Naive B cell (primary cell): ENCODE results near the gene SLC25A44. TPM values are rescaled to one million over a fixed set of nuclear protein-coding genes. Genes with fewer than 3 reads are reported as not detected.
A peak's percentile ranks its signal among the peaks of the same experiment; 100 is the strongest.
"Not testable (repeated sequence)": the region's sequence is repeated elsewhere in the genome, so short reads cannot be mapped to it uniquely, and the experiment has no call there.

Source experiments
- ATAC-seq, 2 donors: fragments of 150-1000 bp; cut with Tn5 transposase; 2 replicates each; pipeline ENCODE4 v1.10.0; 2021; ENCODE audit warnings: low read depth in 2 of 2, mild to moderate bottlenecking in 2 of 2, moderate library complexity in 2 of 2
- DNase-seq: peaks from one replicate; pipeline ENCODE4 v3.0.0; 2022
- H3K27ac Mint-ChIP-seq, 6 donors: one replicate each; pipeline ENCODE4 v1.8.0; 2020 to 2022; ENCODE audit warnings: mild to moderate bottlenecking in 6 of 6, mixed read lengths in 6 of 6, moderate library complexity in 5 of 6, inconsistent platforms in 2 of 6
- H3K27me3 Mint-ChIP-seq, 3 donors: one replicate each; pipeline ENCODE4 v1.8.0; 2021 to 2022; ENCODE audit warnings: mixed read lengths in 3 of 3, mild to moderate bottlenecking in 1 of 3
- H3K36me3 Mint-ChIP-seq, 2 donors: one replicate each; pipeline ENCODE4 v1.8.0; 2020 to 2022; ENCODE audit warnings: mixed read lengths in 2 of 2, inconsistent platforms in 1 of 2, mild to moderate bottlenecking in 1 of 2
- H3K4me1 Mint-ChIP-seq, 3 donors: one replicate each; pipeline ENCODE4 v1.8.0; 2020 to 2022; ENCODE audit warnings: mixed read lengths in 3 of 3, inconsistent platforms in 1 of 3, mild to moderate bottlenecking in 1 of 3, moderate library complexity in 1 of 3
- H3K4me3 Mint-ChIP-seq, 8 donors: one replicate each; pipeline ENCODE4 v1.8.0; 2020 to 2022; ENCODE audit warnings: mild to moderate bottlenecking in 8 of 8, mixed read lengths in 8 of 8, moderate library complexity in 8 of 8, inconsistent platforms in 2 of 8
- H3K9me3 Mint-ChIP-seq, 7 donors: one replicate each; pipeline ENCODE4 v1.8.0; 2020 to 2022; ENCODE audit warnings: mixed read lengths in 7 of 7, mild to moderate bottlenecking in 5 of 7, inconsistent platforms in 2 of 7, moderate library complexity in 1 of 7
- polyA plus RNA-seq, 6 donors: library from polyadenylated mRNA; unstranded; fragments of 300-500 nt; fragmentation: Illumina TruSeq; gene quantifications; one replicate each; pipeline ENCODE4 v1.2.3, GENCODE V29; 2021; ENCODE audit warnings: low read depth in 6 of 6

SLC25A44 gene
- polyA plus RNA-seq, 6 donors from 2014 or later = 9.3 to 16.8 (median 12.9) TPM; not detected in 1

GRCh38 chr1:156172696-156173470 is 21.0 kb upstream of the SLC25A44 start:
- Mint-ChIP-seq H3K4me1 (peaks cover 0 to 2% (median 0%) of the 10 kb centered on the region in 3 donors), H3K36me3 (peaks cover 11 to 19% of the 10 kb centered on the region in 2 donors), H3K9me3 (no peaks in the 10 kb centered on the region), H3K27me3 (no peaks in the 10 kb centered on the region), H3K4me3 (no peak overlapping the region), H3K27ac (peak overlapping the region in 1 of 6 donors; percentile 54)
- no peak for DNase-seq
- ATAC-seq = no peak

DNA sequence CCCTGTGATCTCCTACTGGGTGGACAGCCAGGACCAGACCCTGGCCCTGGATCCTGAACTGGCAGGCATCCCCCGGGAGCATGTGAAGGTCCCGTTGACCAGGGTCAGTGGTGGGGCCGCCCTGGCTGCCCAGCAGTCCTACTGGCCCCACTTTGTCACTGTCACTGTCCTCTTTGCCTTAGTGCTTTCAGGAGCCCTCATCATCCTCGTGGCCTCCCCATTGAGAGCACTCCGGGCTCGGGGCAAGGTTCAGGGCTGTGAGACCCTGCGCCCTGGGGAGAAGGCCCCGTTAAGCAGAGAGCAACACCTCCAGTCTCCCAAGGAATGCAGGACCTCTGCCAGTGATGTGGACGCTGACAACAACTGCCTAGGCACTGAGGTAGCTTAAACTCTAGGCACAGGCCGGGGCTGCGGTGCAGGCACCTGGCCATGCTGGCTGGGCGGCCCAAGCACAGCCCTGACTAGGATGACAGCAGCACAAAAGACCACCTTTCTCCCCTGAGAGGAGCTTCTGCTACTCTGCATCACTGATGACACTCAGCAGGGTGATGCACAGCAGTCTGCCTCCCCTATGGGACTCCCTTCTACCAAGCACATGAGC is 17.2 kb upstream of the SLC25A44 start:
- peaks cover 7 to 8% (median 7%) of the 10 kb centered on the region in 3 donors for H3K4me1 Mint-ChIP-seq
- H3K36me3 Mint-ChIP-seq = peaks cover 7 to 19% of the 10 kb centered on the region in 2 donors
- ATAC-seq (no peak), DNase-seq (no peak)
- H3K27me3 Mint-ChIP-seq = no peaks in the 10 kb centered on the region
- peak overlapping the region in 1 of 6 donors; percentile 67 for H3K27ac Mint-ChIP-seq
- no peak overlapping the region for H3K4me3 Mint-ChIP-seq
- H3K9me3 Mint-ChIP-seq = no peaks in the 10 kb centered on the region

DNA sequence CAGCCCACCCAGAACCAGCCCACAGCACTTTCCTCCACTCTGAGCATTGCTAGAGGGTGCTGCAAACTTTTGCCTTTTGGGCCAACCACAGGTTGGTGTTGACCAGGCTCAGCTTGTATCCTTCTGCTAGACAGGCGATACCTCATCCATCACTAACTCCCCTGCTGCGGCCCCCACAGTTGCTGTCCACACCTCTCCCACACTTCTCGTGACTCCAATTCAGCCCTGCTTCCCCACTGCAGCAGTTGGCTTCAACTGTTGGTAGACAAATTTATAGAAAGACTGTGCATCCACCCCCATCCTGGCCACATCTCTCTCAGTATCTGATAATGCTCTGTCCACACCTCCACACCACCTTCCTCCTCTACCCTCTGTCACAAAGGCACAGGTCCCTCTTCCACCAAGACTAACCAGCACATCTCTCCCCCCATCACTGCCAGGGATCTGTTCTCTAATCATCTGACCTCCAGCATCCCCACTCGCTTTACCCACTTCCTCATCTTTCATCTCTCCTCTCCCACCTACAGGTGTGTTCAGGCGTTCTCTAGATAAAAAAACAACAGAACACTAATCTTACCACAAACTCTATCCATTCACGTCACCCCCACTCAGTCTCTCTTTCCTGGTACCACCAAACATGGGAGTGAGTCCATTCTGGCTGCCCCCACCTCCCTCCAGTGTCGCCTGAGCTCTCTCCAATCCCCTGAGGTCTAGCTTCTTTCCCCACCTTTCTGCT is 15.8 kb upstream of the SLC25A44 start:
- ATAC-seq (peak; percentile 38 to 48), DNase-seq (no peak)
- peak overlapping the region in 1 of 8 donors; percentile 81 for H3K4me3 Mint-ChIP-seq
- H3K27ac Mint-ChIP-seq = peak overlapping the region in 5 of 6 donors; percentile 9 to 97 (median 86)
- no peaks in the 10 kb centered on the region for H3K9me3 Mint-ChIP-seq
- no peaks in the 10 kb centered on the region for H3K27me3 Mint-ChIP-seq
- peaks cover 7 to 8% (median 7%) of the 10 kb centered on the region in 3 donors for H3K4me1 Mint-ChIP-seq
- peaks cover 7 to 15% of the 10 kb centered on the region in 2 donors for H3K36me3 Mint-ChIP-seq

- ATAC-seq = no peak
- H3K27ac Mint-ChIP-seq = no peak overlapping the region
- no peaks in the 10 kb centered on the region for H3K9me3 Mint-ChIP-seq
- no peak overlapping the region for H3K4me3 Mint-ChIP-seq
- DNase-seq = no peak
- peaks cover 7 to 8% (median 7%) of the 10 kb centered on the region in 3 donors for H3K4me1 Mint-ChIP-seq
- no peaks in the 10 kb centered on the region for H3K27me3 Mint-ChIP-seq
- peaks cover 4 to 8% of the 10 kb centered on the region in 2 donors for H3K36me3 Mint-ChIP-seq
Measured at GRCh38 chr1:156180471-156180870, 13.4 kb upstream of the SLC25A44 start.

- not testable (repeated sequence) for H3K27me3 Mint-ChIP-seq, H3K4me1 Mint-ChIP-seq, ATAC-seq, H3K36me3 Mint-ChIP-seq, H3K27ac Mint-ChIP-seq, H3K9me3 Mint-ChIP-seq, DNase-seq, H3K4me3 Mint-ChIP-seq
Measured at GRCh38 chr1:156181391-156181924, 12.4 kb upstream of the SLC25A44 start.

- H3K4me1 Mint-ChIP-seq, H3K9me3 Mint-ChIP-seq, DNase-seq, H3K4me3 Mint-ChIP-seq, H3K27me3 Mint-ChIP-seq, H3K27ac Mint-ChIP-seq, ATAC-seq, H3K36me3 Mint-ChIP-seq: not testable (repeated sequence)
Measured at GRCh38 chr1:156182010-156182779, 11.7 kb upstream of the SLC25A44 start.

DNA sequence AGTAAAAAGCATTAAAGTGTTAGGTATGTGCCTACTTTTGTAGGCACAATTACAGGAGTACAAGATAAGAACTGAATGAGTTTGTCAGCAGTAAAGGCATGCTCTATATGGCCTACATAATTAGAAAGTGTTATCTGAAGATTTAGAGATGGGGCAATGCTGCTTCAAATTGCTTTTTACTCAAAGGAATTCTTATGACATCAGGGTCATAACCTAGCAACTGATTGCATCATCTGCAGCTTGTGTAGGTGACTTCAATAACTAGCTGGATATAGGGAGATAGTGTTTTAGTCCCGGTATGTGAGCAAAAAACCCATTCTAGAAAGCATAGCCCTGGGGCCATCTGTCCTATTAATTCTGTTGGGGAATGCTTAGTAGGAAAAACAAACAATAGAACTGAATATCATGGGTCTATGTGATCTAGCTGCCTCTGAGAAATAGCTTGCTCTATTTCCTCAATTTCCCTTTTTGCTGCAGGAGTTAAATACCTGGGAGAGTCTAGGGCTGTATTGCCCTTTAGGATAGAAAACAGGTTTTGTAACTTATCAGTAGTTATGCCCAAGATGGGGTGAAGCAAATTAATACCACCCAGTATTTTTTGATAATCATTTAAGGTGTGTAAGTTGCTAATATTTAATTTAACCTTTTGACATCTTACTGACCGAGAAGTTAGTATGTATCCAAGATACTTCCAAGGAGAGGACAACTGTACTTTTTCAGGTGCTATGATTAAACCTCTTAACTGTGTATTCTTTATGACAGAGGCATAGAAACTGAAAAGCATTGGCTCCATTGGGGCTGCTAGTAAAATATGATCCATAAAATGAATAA is 7.3 kb upstream of the SLC25A44 start:
- H3K36me3 Mint-ChIP-seq, H3K4me1 Mint-ChIP-seq, H3K4me3 Mint-ChIP-seq, ATAC-seq, H3K27me3 Mint-ChIP-seq, H3K9me3 Mint-ChIP-seq, H3K27ac Mint-ChIP-seq, DNase-seq: not testable (repeated sequence)

GRCh38 chr1:156190265-156190664 is 3.6 kb upstream of the SLC25A44 start:
- peaks cover 11 to 28% (median 20%) of the 10 kb centered on the region in 3 donors for H3K4me1 Mint-ChIP-seq
- ATAC-seq, DNase-seq, H3K9me3 Mint-ChIP-seq, H3K27ac Mint-ChIP-seq, H3K36me3 Mint-ChIP-seq, H3K27me3 Mint-ChIP-seq, H3K4me3 Mint-ChIP-seq: not testable (repeated sequence)

DNA sequence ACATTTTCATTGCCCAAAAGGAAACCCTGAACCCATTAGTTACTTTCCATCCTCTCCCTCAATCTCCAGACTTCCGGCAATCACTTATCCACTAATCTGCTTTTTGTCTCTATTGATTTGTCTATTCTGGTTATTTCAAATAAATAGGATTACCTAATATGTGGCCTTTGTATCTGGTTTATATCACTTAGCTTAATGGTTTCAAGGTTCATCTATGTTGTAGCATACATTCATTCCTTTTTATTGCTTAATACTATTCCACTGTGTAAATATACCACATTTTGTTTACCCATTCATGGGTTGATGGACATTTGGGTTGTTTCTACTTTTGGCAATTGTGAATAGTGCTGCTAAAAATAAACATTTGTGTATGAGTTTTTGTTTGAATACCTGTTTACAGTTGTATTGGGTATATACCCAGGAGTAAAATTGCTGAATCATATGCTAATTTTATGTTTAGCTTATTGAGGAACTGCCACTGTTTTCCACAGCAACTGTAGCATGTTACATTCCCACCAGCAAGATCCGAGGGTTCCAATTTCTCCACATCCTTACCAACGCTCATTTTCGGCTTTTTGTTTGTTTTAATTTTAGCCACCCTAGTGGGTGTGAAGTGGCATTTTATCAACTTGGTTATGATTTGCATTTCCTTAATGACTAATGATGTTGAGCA is 2.5 kb upstream of the SLC25A44 start:
- H3K4me3 Mint-ChIP-seq = no peak overlapping the region
- H3K27me3 Mint-ChIP-seq = no peaks in the 10 kb centered on the region
- H3K9me3 Mint-ChIP-seq = peaks cover 0 to 9% (median 0%) of the 10 kb centered on the region in 7 donors
- DNase-seq = no peak
- H3K4me1 Mint-ChIP-seq = peaks cover 18 to 35% (median 31%) of the 10 kb centered on the region in 3 donors
- H3K27ac Mint-ChIP-seq = no peak overlapping the region
- peaks cover 4 to 15% of the 10 kb centered on the region in 2 donors for H3K36me3 Mint-ChIP-seq
- no peak for ATAC-seq

DNA sequence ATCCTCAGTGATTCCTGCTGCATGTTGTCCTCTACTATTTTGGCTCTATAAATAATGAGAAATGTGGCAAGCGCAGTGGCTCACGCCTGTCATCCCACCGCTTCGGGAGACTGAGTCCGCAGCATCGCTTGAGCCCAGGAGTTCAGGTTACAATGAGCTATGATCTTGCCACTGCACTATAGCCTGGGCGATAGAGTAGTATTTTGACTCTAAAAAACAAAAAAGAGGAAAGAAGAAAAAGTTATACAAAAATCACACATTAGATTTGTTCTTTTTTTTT is 756 bp upstream of the SLC25A44 start:
- Mint-ChIP-seq H3K27ac (peak overlapping the region in 5 of 6 donors; percentile 80 to 93 (median 93)), H3K4me1 (peaks cover 23 to 49% (median 45%) of the 10 kb centered on the region in 3 donors), H3K9me3 (no peaks in the 10 kb centered on the region), H3K36me3 (peaks cover 0 to 15% of the 10 kb centered on the region in 2 donors), H3K4me3 (peak overlapping the region; percentile 87 to 100 (median 98)), H3K27me3 (no peaks in the 10 kb centered on the region)
- ATAC-seq (no peak), DNase-seq (no peak)

DNA sequence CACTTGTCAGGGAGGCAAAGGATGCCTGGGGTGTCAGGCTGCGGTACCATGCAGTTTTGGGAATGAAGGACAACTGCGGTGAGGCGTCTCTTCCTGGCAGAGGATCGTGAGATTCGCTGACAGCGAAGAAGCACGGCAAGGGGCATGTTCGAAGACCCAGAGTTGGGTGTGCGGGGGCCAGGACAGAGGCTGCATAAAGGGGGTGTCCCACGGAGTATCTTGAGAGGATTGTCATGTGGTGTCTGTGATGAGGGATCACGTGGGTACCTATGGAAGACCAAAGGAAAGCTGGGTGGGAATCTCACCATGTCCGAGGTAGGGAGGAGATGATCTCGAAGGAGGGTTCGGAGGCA is 372 bp downstream of the SLC25A44 start:
- peak overlapping the region; percentile 80 to 96 (median 90) for H3K27ac Mint-ChIP-seq
- H3K9me3 Mint-ChIP-seq = no peaks in the 10 kb centered on the region
- ATAC-seq = no peak
- H3K27me3 Mint-ChIP-seq = no peaks in the 10 kb centered on the region
- DNase-seq = no peak
- H3K4me1 Mint-ChIP-seq = peaks cover 24 to 60% (median 57%) of the 10 kb centered on the region in 3 donors
- H3K4me3 Mint-ChIP-seq = peak overlapping the region; percentile 87 to 100 (median 98)
- H3K36me3 Mint-ChIP-seq = peaks cover 4 to 18% of the 10 kb centered on the region in 2 donors

DNA sequence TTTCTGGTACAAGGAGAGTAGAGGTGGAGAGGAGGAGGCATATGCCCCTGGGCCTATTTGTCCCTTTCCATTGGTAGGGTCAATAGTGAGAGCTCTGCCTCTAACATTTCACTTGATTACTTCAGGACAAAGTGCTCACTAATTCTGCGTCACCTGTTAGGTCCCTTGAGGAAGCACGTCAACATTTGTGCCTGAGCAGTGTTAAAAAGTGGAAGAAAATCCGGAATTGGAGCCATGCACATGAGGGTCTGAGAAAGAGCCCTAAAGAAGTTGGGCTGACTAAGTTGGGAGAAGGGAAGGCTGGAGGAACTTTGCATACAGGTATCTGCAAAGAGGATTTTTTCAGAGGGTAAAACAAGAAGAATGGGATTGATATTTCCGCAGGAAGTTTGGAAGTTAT is 1.9 kb downstream of the SLC25A44 start:
- no peak for DNase-seq
- H3K4me1 Mint-ChIP-seq = peaks cover 37 to 73% (median 70%) of the 10 kb centered on the region in 3 donors
- peak overlapping the region; percentile 6 to 98 (median 58) for H3K4me3 Mint-ChIP-seq
- H3K36me3 Mint-ChIP-seq = peaks cover 7 to 29% of the 10 kb centered on the region in 2 donors
- no peaks in the 10 kb centered on the region for H3K27me3 Mint-ChIP-seq
- ATAC-seq = no peak
- peak overlapping the region in 1 of 6 donors; percentile 37 for H3K27ac Mint-ChIP-seq
- H3K9me3 Mint-ChIP-seq = no peaks in the 10 kb centered on the region
